Omental fat pad (tissue), 4 donors: Measurements from ENCODE around the gene SCRN1. TPM values are rescaled to one million over a fixed set of nuclear protein-coding genes. Genes with fewer than 3 reads are reported as not detected.

ENCODE experiments used
- ATAC-seq: fragments of 150-250 bp; one replicate; pipeline ENCODE4 v1.9.1; 2016; ENCODE audit warnings: mild to moderate bottlenecking, moderate library complexity; ENCODE audit not compliant: low FRiP score
- DNase-seq: peaks from one replicate; pipeline ENCODE4 v3.0.0-alpha.2; 2019; ENCODE audit warnings: low spot score
- CTCF ChIP-seq, 3 donors: fragments of 450-650 bp; IDR thresholded peaks; one replicate each; pipeline ENCODE4 v1.5.1; 2016 to 2017; ENCODE audit warnings: antibody characterized with exemption in 3 of 3, mild to moderate bottlenecking in 3 of 3, moderate library complexity in 2 of 3
- small RNA-seq: library from RNA; depleted of rRNA; stranded (forward); fragments of <200 nt; gene quantifications from one replicate; pipeline ENCODE3, GENCODE V24; 2016
- total RNA-seq, 4 donors: library from RNA; depleted of rRNA; stranded (reverse); fragments of >200 nt; gene quantifications; one replicate each; pipeline ENCODE4 v1.1.0, GENCODE V29; 2016

SCRN1 gene
- total RNA-seq, 4 donors from 2014 or later: 19.7 to 43.1 (median 31.0) TPM

GRCh38 chr7:29871787-29872398 lies 117.7 kb downstream of the SCRN1 start:
- no peak for TF ChIP-seq CTCF (IDR thresholded peaks at IDR 0.05)
- no peak for ATAC-seq
- DNase-seq: no peak

Small RNA genes within 50 kb of the gene (small RNA-seq; reads per million reads assigned to genes)
- not detected for gene RF01210

Other genes starting within 250 kb of the SCRN1 start
- 1 to 10 TPM in 1 of 4 donors, under 1 TPM in 3; 0.19 to 1.6 (median 0.37) TPM for gene WIPF3, start 183.3 kb downstream of the SCRN1 start, total RNA-seq
- gene FKBP14, start 36.9 kb upstream of the SCRN1 start, total RNA-seq: 10 to 100 TPM in 2 of 4 donors, 1 to 10 TPM in 2; 5.8 to 10.9 (median 9.1) TPM
- gene PLEKHA8, start 38.6 kb upstream of the SCRN1 start, total RNA-seq: 10 to 100 TPM in 2 of 4 donors, 1 to 10 TPM in 2; 4.6 to 11.8 (median 8.1) TPM
- gene MTURN, start 145.2 kb upstream of the SCRN1 start, total RNA-seq: 100 to 1,000 TPM in 3 of 4 donors, 10 to 100 TPM in 1; 94.7 to 179 (median 122) TPM